ENCODE results near the gene TMEM203.

Gene TMEM203

DNA sequence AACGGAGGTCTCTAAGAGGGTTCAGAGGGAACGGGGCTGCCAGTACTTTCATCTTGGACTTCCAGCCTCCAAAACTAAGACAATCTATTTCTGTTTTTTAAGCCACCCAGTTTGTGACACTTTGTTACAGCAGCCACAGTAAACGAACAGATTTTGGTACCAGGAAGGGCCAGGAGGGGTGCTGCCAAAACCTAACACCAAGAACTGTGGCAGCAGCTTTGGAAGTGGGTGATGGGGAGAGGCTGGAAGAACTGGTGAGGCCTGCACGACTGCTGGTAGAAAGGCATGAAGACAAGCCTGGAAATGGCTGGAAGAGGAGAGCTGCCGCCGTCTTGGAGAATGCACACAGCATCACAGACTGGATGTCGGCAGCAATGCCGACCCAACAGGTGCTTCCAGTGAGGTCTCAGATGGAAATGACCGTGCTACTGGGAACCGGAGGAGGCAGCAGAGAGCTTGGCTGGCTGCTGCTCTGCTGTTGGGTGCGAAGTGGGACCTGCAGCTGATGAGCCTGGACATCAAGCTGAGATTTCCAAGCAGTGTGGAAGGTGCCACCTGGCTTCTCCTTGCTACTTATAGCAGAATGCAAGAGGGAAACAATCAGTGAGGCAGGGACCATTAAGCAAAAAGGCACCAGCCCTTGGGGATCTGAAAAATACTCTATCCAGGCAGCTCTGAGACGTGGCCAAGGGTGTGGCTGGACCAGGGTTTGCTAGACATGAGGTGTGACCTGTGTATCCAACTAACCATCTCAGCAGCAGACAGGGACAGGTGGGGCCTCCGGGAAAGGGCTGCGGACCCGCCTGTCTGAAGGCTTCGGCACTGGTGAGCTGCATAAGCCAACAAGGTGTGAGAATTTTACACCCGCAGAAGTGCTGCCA is 28.9 kb downstream of the TMEM203 start:
- FAIRE-seq: no peak

DNA sequence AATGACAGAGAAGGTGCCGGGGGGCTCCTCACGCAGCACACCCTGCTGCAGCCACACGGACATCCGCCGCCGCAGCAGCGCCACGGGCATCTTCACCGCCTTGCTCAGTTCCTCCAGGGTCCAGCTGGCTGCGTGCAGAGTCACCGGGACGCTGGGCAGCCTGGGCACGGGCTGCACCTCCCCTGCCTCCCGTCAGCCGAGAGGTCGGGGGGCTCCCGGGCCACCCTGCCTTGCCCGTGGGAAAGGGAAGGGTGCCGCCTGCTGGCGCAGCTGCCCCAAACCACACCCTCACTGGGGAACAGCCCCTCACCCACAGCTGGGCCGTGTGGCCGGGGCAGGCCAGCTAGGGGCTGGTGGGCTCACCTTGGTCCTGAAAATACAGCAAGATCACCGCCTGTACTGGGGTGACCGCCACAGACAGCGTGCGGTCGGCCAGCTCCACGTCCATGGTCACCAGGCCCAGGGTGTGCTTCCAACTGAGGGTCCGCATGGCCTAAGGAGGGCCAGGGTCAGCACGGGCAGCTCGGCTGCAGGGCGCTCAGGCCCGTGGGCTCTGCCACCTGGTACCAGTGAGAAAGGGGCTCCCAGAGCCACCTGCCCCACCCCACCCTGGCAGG is 30.0 kb downstream of the TMEM203 start:
- no peak for FAIRE-seq

DNA sequence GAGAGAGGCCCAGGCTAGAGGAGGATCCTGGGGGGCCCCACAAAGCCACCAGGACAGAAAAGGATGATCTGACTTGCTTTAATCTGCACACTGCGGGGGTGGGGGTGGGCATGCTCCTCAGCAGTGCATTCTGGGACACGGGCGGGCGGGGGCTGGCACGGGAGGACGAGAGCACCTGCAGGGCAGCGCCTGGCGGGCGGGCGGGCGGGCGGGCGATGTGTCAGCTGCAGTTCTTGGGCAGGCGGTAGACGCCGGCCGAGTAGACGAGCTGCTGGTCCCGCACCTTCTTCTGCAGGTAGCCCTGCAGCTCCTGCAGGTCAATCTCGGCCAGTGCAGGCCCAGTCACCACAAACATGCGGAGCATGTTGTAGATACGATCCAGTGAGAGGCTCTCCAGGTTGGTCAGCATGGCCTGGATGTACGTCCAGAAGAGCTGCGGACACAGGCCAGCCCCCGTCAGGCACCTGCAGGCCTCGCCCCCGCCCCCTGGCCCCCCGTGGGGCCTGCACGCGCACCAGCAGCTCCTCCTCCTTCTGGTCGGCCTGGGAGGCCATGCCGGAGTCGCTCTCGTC is 30.6 kb downstream of the TMEM203 start:
- FAIRE-seq: no peak

DNA sequence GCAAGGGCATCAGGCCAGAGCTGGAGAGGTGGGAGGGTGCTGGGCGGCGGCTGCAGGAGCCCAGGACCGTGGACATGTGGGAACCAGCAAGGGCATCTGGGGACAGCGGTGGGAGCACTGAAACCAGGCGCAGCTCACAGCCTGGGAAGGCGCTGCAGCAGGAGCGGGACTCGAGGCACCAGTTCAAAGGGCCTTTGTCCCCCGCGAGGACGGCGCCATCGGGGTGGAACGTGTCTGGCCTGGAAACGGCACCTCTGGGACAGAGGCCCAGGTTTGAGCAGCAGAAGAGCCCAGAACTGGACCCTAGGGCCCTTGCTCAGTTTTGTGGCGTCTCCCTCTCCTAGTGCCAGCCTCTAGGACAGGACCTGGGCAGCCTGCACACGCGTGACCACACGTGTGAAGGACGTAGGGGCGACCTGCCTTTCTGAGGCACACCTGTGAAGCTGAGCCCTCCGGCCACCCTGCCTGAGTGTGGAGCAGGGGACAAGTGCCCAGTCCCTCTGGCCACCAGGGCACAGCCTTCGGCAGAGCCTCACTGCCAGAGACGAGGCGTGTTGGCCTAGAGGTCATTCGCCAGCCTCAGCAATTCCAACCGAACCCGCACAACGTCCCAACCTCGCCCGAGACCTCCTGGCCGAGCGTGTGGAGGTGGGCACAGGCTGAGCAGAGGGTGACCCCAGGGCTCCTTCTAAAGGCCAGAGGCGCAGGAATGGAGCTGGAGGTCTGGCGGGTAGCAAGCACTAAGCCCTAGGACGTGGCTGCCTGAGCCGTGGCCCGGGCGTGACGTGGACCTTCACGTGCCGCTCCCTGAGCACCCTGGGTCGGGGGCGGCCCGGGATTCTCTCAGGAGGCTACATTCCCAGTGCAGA is 31.4 kb downstream of the TMEM203 start:
- FAIRE-seq: no peak

DNA sequence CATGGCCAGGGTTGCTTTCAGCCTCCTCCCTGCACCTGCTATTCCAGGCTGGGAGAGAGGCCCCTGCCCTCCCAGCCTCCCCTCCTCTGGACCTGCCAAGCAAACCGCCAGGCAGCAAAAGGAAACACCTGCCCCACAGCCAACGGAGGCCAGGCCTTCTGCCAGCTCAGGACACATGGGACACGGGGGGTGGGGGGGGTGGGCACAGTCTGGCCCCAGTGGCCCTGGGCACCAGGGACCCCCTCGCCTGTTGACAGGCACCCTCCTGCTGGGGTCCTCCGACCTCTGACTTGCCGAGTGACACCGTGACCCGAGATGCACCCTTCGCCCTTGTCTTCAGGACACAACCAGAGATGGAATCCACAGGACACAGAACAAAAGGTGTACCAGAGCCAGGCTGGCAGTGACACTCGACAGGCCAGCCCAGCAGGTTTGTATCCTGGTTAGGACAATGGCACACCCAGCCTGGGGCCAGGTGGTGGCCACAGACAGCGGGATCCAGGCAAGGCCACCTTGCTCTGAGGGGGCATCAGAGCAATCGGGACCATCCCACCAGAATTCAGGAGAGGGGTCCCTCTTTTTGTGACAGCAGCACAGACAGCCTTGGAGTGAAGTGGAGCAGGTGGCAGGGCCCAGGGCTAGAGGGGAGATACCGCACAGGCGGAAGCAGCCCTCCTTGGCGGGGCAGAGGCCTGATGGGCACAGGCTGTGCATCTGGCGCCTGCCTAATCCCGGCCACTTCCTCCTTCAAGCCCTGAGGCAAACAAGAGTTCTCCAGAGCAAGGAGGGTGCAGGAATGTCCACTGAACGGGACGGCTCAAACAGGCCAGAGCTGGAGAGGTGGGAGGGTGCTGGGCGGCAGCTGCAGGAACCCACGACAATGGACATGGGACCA is 32.3 kb downstream of the TMEM203 start:
- no peak for FAIRE-seq

DNA sequence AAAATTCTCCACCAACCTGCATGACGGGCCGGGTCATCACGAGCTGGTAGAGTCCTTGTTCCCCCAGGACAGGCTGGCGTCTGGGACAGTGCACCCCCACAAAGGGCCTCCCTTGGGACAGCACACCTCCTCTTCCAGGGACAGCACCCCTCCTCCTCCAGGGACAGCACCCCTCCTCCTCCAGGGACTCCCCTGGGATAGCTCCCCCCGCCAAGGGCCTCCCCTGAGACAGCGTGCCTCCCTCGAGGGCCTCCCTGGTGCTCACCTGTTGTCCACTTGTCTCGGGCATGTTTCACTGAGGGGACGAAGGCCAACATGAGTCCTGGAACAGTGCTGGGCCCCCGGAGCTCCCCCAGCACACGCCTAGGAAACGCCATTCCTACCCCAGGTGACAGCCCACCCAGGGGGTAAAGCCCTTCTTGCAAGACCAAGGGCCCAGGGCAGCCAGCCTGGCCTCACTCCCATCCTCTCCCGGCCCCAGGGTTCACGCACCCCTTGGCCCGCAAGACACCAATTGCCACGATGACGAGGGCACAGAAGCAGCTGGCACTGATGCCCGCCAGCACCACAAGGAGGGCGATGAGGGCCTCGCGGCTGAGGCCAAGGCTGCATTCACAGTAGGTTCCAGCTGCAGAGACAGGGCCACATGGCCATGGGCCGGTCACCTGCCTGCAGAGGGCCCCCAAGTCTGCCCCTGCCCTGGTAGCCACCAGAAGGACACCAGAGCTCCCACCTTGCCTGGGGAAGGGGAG is 34.1 kb downstream of the TMEM203 start:
- no peak for FAIRE-seq

DNA sequence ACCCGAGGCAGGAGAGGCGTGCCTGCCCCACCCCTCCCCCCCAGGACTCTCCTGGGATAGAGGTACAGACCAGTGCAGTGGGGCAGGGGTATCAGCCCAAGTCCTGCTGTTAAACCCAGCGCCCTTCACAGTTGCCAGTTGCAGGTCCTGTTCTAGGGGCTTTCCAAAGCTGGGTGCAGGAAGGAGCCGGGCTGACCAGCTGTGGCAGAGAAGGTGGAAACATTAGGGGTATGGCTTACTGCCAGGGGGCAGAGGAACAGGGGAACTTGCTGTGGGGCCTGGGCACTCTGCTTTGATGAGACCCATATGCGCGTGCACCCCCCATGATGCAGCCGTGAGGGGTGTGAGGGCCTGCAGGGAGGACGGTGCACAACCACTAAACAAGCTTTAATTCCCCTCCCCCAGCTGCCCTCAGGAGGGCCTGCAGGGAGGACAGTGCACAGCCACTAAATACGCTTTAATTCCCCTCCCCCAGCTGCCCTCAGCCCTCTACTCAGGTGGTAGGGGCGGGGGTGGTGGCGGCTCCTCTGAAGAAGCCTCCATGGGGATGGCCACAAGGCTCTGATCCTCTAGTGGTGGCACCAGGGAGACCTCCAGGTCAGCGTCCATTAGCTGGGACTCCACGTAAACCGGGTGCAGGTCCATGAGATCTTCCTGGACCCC is 34.8 kb downstream of the TMEM203 start:
- FAIRE-seq: no peak

DNA sequence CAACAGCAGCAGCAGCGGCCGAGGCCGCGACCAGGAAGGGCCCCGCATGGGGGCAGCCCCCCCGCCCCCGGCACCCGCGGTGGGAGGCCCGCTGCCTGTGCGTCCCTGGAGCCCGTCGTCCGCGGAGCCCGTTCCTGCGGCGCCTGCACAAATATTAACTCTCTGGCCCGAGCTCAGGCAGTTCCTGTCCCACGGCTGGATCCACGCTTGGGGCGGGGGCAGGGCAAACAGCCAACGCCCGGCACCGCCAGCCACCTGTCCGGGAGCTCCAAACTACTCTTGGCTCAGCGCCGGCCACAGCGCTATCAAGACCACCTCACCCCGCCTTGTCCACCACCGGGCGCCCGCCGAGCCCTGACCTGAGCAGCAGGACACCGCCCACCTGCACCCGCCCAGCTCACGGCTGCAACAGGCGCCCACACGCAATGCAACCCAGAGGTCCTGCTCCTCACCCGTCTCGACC is 35.5 kb downstream of the TMEM203 start, which contains the start of gene LRRC26:
Gene LRRC26, minus strand, starts transcription at position 156 of the 463 bp plus-strand sequence. Its CDS starts 108 bp downstream, at position 48.
- no peak for FAIRE-seq

DNA sequence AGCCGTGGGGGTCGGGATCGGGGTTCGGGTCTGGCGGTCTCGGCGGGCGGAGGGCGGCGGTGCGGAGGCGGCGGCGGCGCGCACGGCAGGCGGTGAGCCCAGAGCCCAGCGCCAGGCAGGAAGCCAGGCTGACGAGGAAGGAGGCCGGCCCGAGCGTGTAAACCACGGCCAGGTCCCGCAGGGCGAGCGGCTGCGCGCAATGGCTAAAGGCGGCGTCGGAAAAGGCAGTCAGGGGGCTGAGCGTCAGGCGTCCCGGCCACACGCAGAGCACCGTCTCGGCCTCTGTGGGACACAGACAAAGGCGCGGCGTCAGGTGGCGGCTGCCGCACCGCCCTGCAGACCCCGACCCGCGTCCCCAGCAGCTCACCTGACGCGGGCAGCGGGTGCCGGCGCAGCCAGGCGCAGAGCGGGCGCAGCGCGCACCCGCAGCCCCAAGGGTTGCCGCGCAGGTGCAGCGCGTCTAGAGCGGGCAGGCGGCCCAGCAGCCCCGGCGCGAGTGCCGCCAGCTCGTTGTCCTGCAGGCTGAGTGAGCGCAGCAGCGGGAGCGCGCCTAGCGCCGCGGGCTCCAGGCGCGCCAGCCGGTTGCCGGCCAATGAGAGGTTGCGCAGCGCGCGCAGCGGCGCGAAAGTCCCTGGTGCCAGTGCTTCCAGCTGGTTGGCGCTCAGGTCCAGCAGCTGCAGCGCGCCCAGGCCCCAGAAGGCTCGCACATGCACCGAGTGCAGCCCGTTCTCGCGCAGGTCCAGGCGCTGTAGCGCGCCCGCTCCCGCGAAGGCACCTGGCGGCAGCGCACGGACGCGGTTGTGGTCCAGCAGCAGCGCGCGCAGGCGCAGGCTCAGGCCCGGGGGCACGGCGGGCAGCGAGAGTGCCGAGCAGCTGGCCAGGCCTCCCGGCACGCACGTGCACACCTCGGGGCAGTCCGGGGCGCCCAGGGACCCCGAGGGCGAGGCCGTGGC is 36.3 kb downstream of the TMEM203 start:
- FAIRE-seq: no peak

DNA sequence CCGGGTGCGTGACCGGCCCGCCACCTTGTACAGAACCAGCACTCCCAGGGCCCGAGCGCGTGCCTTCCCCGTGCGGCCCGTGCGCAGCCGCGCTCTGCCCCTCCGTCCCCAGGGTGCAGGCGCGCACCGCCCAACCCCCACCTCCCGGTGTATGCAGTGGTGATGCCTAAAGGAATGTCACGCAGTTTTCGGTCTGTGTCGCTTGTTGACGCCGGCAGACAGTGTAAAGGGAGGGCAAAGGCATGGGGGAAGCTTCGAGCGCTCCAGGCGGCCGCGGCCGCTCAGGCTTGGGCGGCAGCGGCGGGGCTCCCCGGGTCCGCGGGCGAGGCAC is 36.9 kb downstream of the TMEM203 start:
- no peak for FAIRE-seq

DNA sequence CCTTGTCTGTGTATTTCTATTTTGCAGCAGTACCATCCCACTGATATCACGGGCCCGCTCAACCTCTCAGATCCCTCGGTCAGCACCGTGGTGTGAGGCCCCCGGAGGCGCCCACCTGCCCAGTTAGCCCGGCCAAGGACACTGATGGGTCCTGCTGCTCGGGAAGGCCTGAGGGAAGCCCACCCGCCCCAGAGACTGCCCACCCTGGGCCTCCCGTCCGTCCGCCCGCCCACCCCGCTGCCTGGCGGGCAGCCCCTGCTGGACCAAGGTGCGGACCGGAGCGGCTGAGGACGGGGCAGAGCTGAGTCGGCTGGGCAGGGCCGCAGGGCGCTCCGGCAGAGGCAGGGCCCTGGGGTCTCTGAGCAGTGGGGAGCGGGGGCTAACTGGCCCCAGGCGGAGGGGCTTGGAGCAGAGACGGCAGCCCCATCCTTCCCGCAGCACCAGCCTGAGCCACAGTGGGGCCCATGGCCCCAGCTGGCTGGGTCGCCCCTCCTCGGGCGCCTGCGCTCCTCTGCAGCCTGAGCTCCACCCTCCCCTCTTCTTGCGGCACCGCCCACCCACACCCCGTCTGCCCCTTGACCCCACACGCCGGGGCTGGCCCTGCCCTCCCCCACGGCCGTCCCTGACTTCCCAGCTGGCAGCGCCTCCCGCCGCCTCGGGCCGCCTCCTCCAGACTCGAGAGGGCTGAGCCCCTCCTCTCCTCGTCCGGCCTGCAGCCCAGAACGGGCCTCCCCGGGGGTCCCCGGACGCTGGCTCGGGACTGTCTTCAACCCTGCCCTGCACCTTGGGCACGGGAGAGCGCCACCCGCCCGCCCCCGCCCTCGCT is 37.5 kb downstream of the TMEM203 start:
- FAIRE-seq: no peak

DNA sequence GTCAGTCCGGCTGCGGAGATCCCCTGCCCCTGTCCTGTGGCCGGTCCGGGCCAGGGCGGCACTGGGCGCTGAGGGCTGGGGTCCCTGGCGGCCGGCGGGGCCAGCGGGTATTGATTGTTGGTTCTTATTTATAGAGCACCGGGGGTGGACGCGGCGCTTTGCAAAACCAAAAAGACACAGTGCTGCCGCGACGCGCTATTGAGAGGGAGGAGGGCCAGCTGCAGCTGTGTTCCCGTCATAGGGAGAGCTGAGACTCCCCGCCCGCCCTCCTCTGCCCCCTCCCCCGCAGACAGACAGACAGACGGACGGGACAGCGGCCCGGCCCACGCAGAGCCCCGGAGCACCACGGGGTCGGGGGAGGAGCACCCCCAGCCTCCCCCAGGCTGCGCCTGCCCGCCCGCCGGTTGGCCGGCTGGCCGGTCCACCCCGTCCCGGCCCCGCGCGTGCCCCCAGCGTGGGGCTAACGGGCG is 38.1 kb downstream of the TMEM203 start:
- FAIRE-seq: no peak

DNA sequence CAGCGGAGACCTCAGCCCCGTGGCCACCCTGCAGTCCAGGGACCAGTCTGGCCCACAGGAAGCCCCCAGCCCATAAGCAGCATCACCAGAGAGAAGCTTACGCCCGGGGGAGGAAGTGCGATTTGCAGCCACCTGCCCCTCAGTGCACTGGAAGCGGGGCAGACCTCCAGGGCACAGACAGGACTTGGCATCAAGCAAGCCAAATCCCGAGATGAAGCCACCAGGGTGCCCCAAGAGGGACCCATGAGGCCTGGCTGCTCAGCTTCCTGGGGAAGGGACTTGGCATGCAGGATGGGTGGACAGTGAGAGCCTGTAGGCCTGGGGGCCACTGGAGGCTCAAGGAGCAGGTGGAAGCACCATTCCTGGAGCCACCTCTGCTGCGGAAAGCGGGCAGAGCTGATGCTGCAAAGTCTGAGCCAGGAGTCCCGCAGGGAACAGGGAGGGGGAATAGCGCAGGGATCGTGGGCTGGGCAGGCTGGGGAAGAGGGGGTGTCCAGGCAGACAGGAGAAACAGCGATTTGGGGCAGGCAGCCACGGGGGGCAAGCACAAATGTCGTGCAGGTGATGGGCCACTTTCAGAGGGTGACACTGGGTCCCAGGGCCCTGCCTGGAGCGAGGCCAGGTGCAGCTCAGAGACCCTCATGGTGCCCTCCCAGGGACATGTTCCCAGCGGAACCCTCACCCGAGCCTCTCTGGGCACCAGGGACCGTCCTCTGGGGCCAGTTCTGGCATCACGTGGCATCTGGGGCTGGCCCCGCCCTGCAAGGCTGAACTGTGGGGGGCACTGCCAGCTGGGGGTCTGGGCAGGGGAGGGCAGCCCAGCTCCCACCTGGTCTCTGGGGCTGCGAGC is 38.8 kb downstream of the TMEM203 start:
- FAIRE-seq: no peak

DNA sequence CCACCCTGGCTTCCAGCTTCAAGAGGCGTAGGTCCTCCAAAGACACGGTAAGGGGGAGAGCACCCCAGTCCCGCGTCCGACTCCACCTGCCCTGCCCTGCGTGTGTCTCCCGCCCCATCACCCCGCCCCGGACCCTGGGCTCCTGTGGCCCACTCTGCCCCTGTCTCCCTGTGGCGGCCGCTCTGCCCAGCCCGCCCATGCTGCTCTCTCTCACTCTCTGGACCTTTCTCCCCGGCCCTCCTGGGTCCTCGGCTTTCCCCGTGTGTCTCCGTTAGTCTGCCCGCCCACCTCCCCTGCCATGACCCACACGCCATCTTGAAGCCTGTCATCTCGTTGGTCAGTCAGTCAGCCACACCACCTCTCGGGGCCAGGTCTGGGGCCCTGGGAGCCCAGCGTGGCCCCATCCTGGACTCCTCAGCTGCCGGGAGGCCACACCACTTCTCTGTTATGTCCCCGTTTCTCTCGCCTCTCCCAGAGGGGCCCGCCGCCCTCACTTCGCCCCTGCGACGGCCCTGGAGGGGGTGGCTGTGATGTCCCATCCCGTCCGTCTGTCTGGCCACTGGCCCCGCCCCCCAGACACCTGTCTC is 40.1 kb downstream of the TMEM203 start:
- no peak for FAIRE-seq

DNA sequence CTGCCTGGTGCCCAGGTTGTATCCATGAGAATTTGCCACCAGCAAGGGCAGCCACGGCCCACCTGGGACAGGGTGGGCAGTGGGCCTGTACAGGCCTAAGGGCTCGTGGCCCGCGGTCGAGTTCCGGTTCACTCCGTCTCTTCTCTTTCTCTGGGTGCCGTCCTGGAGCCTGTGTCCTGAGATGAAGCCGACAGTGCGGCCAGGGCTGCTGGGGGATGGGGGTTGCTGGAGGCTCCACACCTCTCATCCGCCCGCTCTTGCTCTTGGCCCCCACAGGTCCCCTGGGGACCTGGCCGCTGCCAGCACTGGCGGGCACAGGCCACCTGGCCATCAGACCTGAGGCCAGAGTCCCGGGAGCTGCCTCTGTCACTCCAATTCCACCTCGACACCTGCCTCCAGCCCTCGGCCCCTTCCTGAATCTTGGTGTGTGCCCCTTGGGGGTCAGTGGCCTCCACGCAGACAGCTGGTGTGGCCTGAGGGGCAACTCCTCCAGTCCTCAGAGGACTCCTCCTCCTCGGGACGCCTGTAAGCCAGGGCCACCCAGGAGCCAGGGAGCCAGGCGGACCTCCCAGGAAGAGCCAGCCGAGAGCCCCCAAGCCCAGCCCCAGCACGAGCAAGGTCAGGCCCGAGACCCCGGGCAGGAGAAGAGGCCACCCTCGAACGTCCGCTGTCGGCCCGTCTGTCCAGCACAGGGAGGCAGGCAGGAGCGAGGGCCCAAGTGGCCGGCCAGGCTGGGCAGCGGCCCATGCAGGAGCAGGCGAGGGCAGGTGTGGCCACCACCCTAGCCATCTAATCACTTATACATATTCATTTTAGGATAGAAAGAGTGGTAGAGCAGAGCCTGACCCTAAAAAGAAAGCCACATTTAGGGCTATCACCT is 40.8 kb downstream of the TMEM203 start:
- no peak for FAIRE-seq

DNA sequence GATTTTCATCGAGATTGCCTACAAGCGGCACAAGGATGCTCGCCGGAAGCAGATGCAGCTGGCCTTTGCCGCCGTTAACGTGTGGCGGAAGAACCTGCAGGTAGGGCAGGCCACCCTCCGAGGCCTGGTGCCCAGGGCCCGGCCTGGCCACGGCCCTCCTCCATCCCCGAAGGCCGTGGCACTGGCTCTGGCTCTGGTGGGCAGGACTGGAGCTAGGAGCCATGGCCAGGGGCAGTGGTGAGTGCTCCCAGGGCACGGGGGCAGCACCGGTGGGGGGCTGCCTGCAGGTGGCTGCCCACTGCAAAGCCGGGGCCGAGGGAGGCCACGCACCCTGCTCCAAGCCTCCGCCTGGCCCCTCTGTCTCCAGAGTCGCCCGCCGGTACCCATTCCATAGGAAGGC is 41.6 kb downstream of the TMEM203 start:
- no peak for FAIRE-seq
